Islet precursor cell (in vitro differentiated cells): ENCODE measurements around the gene SCAMP2.
"Not testable (repeated sequence)": the region's sequence is repeated elsewhere in the genome, so short reads cannot be mapped to it uniquely, and the experiment has no call there.

Experiments
- DNase-seq: peaks from one replicate; pipeline ENCODE4 v3.0.0-alpha.2; 2018

Gene SCAMP2, protein sequence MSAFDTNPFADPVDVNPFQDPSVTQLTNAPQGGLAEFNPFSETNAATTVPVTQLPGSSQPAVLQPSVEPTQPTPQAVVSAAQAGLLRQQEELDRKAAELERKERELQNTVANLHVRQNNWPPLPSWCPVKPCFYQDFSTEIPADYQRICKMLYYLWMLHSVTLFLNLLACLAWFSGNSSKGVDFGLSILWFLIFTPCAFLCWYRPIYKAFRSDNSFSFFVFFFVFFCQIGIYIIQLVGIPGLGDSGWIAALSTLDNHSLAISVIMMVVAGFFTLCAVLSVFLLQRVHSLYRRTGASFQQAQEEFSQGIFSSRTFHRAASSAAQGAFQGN

DNA sequence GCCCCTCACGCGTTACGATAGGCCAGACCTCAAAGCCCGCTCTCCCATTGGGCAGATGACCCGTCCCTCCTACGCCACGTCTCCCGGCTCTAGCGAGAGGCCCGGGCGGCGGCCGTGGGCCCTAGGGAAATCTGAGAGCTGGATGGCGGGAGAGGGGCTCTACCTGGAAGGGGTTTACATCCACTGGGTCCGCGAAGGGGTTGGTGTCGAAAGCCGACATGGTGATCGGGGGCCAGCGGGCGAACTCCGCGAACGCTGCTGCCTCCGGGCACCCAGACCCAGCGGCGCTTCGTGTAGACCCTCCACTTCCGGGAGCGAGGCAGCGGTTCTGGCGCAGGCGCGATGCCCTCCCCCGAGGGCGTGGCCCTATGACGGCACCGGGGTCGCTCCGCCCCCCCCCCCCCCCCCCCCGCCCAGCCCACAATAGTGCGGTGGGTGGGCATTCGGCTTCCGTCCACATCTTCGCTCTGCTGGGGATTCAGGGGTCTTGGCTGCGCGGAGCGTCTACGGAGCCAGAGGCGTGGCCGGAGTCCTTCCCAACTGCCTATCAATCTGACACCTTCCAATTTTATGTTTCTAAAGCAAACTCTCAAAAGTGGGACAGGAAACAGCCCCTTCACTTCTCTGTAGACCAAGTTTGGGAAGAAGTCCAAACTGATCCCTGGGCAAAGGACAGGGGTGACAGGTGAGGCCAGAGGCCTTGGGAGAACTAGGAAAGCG lies at the start of gene SCAMP2:
Gene SCAMP2 (minus strand): TSS at position 330 of the 720 bp plus-strand sequence. CDS start 110 bp downstream, at position 220.
- DNase-seq, result peak; percentile 98

DNA sequence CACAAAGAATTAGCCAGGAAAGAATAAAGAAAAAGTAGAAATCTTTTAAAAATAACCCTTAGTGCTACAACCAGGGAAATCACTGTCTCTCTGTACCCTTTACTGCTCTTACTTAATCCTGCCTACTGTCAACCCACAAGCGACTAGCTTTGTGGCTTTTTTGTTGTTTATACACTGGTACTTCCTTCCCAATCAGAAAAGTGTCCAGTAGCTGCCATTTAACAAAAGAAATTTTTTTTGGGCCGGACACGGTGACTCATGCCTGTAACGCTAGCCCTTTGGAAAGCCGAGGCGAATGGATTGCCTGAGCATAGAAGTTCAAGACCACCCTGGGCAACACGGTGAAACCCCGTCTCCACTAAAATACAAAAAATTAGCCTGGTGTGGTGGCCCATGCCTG lies 47.3 kb upstream of the SCAMP2 start:
- no peak for DNase-seq

DNA sequence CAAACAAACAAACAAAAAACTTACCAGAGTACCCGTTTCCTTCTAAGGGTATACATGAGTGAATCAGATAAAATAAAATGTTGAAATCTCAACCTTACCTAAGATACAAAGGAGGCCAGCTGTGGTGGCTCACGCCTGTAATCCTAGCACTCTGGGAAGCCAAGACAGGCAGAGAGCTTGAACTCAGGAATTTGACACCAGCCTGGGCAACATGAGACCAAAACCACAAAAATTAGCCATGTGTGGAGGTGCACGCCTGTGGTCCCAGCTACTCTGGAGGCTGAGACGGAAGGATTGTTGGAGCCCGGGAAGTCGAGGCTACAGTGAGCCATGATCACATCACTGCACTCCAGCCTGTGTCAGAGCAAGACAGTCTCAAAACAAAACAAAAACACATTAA lies 44.5 kb upstream of the SCAMP2 start:
- no peak for DNase-seq

DNA sequence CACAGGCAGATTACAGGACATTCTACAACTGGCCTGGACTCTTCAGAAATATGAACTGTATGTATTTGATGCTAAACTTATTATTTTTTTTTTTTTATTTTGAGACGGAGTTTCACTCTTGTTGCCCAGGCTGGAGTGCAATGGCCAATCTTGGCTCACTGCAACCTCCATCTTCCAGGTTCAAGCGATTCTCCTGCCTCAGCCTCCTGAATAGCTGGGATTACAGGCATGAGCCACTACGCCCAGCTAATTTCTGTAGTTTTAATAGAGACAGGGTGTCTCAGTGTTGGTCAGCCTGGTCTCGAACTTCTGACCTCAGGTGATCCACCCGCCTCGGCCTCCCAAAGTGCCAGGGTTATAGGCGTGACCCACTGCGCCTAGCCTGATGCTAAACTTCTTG lies 40.6 kb upstream of the SCAMP2 start:
- DNase-seq, result not testable (repeated sequence)

DNA sequence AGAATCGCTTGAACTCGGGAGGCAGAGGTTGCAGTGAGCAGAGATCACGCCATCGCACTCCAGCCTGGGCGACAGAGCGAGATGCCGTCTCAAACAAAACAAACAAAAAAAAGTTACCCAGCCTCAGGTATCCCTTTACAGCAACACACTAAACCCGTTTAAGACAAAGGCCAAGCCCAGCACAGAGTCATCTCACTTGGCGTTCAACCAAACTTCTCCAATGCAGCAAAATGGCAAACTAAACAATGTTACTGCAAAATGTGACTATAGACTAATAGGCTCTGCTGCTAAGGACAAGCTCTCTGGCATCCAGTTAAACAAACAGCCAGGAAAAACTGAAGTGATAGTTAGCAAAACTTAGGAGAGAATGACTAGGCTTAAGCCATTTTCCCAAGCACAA lies 39.9 kb upstream of the SCAMP2 start:
- DNase-seq, result no peak

DNA sequence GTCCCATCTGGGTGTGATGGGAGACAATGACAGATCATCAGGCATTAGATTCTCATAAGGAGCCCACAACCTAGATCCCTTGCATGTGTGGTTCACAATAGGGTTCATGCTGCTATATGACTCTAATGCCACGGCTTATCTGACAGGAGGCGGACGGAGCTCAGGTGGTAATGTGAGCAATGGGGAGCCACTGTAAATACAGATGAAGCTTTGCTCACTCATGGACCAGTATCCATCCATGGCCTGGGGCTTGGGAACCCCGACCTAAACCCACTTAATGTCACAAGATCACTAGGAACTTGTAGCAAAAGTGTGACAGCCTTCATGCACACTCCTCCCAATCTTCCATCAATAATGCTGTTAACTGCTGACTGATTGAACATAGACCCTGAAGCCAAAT lies 35.5 kb upstream of the SCAMP2 start:
- no peak for DNase-seq

DNA sequence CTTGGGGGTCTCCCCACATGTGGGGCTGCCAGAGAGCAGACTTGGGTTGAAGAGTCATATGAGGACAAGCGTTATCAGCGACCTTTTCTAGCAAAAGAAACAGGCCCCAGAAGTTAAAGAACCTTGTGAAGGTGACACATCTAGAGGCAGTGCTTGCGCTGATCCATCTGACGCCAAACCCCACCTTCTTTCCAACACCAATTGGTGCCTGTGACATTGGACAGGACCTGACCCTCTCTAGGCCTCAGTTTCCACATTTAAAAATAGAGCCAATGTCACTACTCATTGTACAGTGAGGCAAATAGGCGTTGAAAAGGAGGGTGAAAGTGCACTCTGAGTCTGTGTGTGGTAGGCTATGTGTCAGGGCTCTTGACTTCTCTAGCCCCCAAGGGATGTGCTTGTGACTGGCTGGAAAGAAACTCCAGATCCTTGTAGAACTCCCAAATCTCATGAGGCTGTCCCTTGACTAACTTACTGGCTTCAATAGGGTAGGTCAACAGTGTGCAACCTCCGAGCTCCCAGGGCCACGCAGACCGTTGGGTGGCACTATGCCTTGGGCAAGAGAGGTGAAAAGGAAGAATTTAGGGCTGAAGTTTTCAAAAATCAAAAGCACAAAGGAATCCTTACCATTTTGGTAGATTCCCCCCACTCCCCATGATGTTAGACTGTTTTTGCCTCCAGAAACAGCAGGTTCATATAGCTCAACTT lies 34.2 kb upstream of the SCAMP2 start:
- DNase-seq, result peak; percentile 66

DNA sequence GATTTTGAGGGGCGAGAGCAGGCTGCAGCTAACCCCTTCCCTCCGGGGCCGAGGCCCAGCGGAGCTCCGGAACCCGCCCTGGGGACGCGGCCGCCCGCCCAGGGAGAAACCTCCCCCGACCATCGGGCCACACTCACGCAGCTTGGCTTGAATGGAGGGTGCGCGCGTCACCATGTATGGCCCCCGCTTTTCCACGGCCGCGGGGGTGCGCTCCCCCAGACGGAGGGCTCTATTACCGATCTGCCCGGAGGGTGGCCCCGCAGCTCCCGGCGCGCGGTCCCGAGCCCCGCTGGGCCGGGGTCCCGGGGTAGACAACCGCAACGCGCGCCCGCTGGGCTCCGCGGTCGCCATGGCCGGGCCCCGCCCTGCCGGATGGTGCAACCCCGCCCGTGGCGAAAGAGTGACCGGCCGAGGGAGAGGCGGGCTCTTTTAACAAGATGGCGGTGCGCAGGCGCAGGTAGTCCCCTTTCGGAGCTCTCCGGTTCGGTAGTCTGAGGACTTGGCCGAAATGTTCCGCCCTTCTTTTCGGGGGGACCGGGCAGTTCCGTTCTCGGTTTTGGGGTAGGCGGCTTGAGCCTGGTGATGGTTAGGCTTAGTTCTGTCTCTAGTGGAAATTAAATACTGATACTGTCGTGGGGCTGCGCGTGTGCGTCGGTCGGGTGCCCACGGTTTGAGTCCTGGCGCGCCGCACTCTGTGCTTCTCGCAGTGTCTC lies 33.4 kb upstream of the SCAMP2 start, which contains the start of gene FAM219B:
Gene FAM219B (minus strand): TSS at position 402 of the 713 bp plus-strand sequence. CDS start 51 bp downstream, at position 351.
- peak; percentile 94 for DNase-seq

DNA sequence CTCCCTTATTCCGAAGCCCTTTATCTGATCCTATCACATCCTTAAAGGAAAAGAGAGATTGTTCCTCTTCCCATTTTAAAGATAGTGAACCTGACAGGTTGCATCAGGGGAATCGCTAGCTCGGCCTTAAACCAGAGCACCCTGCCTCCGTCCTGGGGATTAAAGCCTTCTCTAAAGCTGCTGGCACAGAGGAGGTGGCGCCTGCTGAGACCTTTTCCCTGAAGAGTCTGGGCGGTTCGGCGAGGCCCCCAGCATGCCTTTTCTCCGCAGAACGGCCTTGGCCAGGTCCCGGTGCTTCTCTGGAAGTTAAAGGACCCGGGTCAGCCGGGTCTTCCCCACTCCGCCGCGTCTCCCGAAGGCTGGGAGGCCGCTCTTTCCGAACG lies 32.9 kb upstream of the SCAMP2 start:
- DNase-seq, result peak; percentile 68

DNA sequence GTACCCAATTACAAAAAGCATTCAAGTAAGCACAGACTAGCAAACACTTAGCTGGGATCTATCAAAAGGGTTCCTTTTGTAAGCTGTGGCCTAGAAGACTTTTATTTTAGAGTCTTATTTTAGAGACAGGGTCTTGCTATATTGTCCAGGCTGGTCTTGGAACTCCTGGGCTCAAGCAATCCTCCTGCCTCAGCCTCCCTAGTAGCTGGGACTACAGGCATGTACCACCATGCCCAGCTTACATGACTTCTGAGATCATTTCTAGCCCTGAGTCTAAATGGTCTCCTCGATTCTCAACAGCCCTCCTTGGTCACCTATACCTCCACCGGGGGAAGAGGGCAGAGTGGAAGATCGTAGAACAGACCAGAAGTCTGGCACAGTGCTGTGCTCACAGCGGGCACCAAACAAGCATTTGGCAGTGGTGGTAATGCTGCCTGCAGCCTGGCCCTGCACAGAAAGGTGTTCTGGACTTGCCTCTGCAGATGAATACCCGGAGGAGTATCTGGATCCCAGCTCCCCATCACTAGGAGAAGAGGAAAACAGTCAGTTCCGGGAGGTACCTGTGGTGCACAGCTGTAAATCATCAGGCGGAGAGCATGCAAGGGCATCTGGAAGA lies 31.1 kb upstream of the SCAMP2 start:
- DNase-seq, result no peak

DNA sequence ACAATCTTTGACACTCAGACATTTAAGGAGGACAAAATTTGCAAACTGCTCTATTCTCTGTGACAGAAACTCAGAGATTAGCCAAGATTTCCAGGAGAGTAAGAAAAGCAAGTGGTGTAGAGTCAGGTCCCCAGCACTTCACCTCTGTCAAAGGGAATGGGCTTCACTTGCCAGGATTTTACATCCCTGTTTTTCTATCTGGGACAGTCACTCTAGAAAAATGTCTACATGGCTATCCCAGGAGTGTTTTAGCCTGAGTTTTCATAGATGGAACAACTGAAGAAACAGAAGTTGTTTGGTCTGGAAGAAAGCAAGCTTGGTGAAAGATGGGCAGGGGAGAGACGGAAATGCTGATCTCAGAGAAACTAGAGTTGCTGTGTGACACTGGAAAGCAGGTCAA lies 30.5 kb upstream of the SCAMP2 start:
- no peak for DNase-seq

DNA sequence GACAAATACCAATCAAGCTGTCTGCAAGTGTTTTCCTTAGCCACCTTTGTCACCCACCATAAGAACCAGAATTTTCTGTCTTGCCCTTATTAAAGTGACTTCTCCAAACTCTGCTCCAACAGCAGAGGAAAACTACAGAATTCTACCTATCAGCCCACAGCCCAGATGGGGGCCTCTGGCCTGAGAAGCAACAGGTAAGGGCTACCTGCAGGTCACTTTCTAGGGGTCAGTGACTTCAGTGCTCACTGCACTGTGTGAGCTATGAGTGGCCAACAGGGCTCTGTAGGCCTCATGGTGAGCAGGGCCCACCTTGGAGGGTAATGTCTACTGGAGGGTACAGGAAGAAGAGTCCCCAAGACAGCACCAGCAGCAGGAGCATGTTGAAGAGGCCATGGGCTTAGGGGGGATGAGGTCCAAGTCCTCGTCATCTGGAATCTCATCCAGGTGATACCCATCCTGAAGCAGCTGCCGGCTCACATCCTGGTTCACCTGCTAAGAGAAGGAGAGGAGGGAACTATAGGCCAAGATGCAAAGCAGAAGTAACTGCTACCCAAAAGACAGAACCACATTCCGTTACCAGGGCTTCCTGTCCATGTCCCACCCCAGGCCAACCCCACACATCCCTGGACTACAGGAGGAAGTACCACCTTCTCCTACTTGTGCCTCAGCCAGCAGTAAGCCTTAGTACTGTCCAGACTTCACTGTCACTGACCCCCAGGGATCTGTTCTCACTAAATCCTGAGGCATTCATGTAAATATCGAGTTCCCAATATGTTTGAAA lies 29.3 kb upstream of the SCAMP2 start:
- DNase-seq, result no peak

DNA sequence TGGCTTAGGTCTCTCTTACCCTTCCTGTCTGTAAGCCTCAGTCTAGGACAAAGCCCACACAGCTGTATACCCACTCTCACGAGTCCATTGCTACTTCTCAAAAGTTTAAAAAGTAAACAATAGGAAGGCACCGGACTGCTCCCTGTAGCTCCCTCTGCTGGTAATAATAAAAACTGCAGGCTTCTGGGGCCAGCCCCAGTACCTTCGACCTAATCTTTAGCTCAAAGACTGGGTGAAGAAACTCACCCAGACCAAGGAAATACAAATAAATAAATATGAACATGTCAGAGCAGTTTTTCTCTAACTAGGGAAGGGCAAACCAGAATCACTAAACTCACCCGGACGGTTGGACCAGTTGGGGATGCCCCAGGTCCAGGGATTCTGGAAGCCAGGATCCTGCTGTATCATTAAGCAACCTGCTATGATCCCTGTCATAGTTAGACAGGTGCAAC lies 28.5 kb upstream of the SCAMP2 start:
- peak; percentile 69 for DNase-seq

DNA sequence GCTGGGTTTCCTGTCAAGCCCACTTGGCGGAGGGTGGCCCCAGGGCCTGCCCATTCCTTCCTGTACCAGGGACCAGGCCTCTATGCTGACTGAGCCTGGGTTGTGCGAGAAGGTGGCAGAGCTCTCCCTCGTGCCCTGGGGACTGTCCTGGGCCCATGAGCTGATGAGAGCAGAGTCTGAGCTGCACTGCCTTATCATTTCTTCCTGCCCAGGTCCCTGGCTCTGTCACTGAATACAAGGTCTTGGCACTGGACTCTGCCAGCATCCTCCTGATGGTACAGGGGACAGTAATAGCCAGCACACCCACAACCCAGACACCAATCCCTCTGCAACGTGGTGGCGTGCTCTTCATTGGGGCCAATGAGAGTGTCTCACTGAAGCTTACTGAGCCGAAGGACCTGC lies 24.1 kb upstream of the SCAMP2 start:
- DNase-seq, result no peak

DNA sequence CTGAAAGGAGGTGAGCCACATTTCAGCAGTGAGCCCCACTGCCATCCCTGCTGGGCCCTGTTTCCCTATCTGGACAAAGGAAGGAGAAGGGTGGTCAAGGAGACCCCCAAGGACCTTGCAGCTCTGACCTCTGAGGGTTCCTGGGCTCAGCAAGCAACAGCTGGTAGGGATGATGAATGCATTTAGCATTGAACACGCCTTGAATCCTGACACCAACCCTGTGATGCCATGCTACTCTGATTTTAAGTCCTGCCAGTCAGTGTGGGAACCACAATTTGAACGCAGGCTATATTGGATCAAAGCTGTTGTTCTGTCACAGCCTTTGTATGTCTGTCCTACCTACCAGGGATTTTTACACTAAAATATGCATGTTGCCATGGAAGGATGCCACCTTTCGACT lies 23.2 kb upstream of the SCAMP2 start:
- no peak for DNase-seq

DNA sequence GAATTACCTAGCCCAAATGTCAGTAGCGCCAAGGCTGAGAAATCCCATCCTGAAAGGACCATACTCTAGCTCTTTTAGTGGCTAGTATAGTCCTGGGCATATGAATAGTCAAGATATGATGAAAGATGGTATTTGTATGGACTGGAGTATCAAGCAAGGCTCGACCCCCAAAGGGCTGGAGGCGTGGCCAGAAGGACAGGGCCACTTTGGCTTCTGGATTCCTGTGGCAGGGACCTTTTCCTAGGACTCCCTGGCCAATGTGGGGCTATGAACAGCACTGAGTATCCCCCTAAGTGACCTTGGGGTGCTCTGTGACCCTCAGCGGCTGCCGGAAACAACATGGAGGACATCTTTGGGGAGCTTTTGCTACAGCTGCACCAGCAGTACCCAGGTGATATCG lies 22.7 kb upstream of the SCAMP2 start:
- DNase-seq, result no peak

DNA sequence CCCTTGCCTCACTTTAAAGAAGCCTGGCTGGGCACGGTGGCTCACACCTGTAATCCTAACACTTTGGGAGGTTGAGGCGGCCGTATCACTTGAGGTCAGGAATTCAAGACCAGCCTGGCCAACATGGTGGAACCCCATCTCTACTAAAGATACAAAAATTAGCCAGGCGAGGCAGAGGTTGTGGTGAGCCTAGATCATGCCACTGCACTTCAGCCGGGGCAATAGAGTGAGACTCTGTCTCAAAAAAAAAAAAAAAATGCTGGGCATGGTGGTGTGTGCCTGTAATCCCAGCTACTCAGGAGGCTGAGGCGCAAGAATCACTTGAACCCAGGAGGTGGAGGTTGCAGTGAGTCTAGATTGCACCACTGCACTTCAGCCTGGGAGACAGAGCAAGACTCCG lies 21.2 kb upstream of the SCAMP2 start:
- not testable (repeated sequence) for DNase-seq

DNA sequence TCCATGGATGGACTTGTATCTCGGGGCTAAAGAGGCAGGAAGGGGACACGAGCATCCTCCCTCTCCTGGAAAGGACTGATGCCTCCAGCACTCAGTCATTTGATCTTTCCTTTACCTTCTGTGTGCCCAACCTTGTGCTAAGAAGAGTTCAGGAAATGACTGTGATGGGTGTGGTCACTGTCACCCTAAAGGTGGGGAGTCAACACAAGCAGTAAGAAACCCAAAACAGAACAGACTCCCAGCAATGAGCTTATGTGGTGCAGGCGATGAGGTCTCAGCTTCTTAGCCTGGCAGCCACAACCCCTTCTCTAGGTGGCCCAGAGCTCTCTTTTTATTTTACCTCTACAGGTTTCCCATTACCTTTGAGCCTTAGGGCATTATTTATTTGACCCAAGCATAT lies 20.5 kb upstream of the SCAMP2 start:
- no peak for DNase-seq

DNA sequence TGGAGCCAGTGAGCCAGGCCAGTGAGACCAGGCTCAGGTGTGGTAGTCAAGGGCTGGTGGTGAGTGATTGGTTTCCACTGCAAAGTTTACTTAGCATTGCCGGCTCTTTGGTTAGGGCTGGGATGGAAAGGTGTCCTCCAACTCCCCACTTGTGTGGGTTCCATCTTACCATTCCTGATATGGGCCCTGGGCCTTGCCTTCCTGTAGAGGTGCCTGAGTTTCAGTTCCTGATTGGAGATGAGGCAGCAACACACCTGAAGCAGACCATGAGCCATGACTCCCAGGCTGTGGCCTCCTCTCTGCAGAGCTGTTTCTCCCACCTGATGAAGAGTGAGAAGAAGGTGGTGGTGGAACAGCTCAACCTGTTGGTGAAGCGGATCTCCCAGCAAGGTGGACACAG lies 19.8 kb upstream of the SCAMP2 start:
- DNase-seq, result no peak

DNA sequence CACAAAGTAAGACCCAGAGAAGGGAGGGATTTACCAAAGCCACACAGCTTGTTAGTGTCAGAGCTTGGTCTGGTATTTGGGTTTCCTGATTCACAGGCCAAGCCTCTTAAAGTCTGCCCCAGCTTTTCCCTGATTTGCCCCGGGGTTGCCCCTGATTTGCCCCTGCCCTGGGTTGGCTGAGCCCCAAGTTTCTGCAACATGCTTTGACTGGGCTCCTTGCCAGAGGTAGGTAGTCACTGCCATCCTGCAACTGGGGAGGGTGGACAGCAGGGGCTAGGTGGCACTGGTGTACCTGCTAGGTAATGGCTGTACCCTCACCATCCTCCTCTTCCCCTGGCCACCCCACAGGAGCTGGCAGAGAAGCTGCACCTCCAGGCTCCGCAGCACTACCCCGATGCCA lies 19.1 kb upstream of the SCAMP2 start:
- no peak for DNase-seq

DNA sequence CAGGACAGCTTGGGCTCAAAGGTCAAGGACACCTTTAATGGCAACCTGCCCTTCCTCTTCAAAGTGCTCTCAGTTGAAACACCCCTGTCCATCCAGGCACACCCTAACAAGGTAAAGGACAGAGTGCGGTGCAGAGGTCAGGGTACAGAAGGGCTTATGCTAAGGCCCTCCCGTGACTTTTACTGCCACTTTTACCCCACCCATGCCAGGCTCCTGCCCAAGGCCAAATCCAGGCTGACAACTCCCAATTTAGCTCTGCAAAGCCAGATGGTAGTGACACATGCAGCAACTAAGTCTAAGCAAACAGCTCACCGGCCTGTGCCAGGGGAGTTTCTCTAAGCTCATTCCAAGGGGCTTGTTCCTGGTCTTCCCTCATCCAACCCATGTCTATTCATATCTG lies 18.3 kb upstream of the SCAMP2 start:
- no peak for DNase-seq

DNA sequence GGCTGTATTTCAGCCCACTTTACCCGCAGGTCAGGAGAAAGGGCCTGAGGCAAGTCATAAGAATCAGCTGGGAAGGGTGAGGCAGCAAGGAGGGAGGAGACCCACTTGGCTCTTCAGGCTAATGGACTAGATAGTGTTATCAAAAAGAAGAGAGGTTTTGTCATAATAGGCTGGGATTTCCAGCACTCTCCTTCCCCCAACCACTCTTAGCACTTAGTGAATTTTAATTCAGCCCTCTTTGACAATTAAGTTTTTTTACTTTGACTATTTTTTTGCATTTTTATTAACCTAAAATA lies 17.4 kb upstream of the SCAMP2 start:
- DNase-seq, result no peak
